ENCODE data around the gene PARD3.
"Not testable (repeated sequence)": the region's sequence is repeated elsewhere in the genome, so short reads cannot be mapped to it uniquely, and the experiment has no call there.

Gene PARD3

GRCh38 chr10:34407324-34407805, 407.7 kb downstream of the PARD3 start:
- DNase-seq: no peak

GRCh38 chr10:34406463-34407323, 408.4 kb downstream of the PARD3 start:
- DNase-seq: no peak

- no peak for DNase-seq
Measured at GRCh38 chr10:34405611-34406462, 409.3 kb downstream of the PARD3 start.

- DNase-seq: no peak
Measured at GRCh38 chr10:34403512-34403911, 411.6 kb downstream of the PARD3 start.

GRCh38 chr10:34400075-34400474, 415.0 kb downstream of the PARD3 start:
- no peak for DNase-seq

- DNase-seq: no peak
Measured at GRCh38 chr10:34399013-34399412, 416.1 kb downstream of the PARD3 start.

- no peak for DNase-seq
Measured at GRCh38 chr10:34397324-34397723, 417.8 kb downstream of the PARD3 start.

DNA sequence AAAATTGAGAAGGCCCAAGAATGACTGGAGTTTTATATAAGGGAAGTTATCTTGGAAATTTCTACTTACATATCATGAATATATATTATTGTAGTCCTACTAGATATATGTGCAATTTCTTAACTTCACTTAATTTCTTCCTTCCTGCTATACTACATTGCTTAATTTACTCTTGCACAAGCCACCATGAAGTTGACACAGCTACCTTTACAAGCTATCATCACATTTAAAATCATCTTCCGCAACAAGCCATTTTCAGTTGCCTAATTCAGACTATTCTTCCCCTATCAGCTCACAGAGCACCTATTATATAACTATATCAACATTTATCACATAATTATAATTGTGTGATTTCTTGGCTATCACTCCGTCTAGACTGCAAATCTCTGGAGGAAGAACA, 418.4 kb downstream of the PARD3 start:
- no peak for DNase-seq

- no peak for DNase-seq
Measured at GRCh38 chr10:34392641-34393170, 422.4 kb downstream of the PARD3 start.

GRCh38 chr10:34391168-34391567, 423.9 kb downstream of the PARD3 start:
- DNase-seq: not testable (repeated sequence)

DNA sequence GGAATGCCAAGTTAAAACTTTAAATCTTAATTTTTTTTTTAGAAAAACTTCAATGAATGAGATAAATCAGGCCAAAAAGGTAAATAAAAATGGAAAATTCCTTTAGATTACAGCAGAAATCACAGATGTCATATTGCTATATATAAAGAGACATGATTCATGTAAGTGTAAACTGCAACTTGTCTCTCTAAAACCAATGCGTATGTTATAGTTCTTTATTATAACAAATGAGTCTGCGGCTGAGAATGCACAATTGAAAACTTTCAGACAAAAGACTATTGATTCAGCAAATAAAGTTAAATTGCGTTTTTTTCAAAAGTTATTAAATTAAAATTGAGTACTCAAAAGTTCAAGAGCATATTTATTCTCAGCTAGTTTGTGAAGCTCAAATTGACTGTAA, 425.3 kb downstream of the PARD3 start:
- DNase-seq: no peak

DNA sequence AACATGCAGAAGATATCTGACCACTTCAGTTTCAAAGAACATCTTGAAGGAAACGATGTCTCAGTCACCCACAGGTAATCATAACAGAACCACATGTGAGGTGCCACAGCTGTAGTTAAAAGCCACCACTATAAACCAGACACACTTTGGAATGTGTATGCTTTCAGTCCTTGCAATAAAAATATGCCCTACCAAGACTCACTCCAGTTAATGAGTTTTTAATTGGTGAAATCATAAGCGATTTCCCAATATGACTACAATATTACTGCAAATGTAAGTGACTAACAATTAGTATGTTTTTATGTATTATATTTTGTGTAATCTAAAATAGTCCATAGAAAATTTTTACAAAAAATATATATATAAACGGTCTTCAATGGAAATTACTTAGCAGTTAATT, 428.2 kb downstream of the PARD3 start:
- no peak for DNase-seq

- no peak for DNase-seq
Measured at GRCh38 chr10:34384372-34384771, 430.7 kb downstream of the PARD3 start.

DNA sequence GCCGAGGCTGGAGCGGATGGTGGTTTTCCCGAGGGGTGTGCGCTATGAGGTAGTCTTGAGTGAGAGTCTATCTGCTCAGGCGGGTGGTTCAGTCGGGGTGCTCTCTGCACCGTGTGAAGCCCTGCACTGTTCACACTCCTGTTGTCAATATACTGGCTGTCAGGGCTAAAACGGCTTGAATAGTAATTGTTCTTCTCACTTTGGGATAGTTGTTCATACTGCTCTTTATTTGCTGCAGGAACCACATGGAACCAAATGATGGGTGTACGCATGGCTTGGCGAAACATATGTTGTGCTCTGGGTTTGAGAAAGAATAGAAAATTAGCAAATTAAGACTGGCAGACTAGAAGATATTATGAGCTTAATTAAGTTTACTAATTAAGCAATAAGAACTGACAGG, 432.5 kb downstream of the PARD3 start:
- no peak for DNase-seq

DNA sequence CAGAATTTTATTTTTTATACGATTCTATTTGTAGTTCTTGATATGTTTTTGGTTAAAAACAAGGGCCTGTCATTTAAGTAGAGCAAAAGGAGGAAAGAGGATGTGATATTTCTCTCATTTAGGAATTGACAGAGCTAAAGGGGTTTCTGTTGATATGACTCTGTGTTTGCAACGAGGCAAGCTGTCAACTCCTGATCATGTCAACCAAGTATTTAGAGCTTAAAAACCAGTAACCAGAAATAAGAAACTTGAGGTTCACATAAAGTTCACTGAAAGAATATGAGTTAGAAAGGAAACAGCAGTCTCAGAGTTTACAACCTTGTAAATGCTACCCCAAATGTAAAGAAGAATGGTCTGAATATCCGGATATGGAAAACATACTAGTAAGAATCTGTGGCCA, 434.2 kb downstream of the PARD3 start:
- no peak for DNase-seq

DNA sequence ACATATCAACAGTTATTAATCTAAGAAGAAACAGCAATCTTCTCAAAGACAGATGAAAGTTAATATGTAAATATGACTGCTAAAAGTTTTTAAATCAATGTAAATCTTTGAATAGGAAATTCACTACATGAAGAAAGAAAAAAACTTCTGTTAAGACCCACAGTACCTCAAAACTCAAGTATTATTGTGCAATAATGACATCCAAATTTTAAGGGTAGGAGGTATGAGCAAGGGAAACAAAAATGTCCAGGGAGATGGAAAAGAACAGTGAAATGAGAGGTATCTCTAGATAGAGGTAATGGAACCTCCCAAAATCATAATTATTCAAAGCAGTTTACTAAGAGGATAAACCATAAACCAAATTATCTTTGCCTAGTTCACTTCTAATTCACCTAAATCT, 436.8 kb downstream of the PARD3 start:
- DNase-seq: no peak

GRCh38 chr10:34377833-34378232, 437.3 kb downstream of the PARD3 start:
- DNase-seq: no peak

DNA sequence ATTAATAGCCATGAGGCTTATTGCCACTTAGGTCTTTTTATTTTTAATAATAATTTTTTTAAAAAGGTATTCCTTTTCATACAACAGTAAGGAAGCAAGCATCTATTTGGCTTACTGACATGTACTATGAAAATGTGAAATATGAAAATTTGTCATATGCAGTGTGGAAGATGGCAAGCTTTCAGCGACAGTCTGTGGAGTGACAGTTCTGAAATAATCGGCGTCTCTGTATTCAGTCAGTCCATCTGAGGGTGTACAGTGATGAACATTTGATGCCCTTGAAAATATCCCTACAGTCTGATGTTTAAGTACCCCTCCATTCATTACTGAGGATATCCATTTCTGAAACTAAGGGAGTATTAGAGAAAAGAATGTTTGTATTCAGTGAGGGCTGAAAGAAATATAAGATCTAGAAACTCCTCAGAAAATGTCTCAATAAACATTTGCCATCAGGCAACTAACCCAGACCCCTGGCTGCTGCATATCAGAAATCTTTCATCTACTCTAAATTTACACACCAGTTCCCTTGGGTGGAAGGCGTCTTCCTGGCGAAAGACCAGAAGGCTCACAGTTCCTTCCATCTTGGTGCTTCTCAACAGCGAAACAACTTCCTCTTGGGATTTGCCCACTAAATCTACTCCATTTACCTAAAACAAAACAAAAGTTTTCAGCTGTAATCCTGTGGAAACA, 440.6 kb downstream of the PARD3 start:
- DNase-seq: no peak

DNA sequence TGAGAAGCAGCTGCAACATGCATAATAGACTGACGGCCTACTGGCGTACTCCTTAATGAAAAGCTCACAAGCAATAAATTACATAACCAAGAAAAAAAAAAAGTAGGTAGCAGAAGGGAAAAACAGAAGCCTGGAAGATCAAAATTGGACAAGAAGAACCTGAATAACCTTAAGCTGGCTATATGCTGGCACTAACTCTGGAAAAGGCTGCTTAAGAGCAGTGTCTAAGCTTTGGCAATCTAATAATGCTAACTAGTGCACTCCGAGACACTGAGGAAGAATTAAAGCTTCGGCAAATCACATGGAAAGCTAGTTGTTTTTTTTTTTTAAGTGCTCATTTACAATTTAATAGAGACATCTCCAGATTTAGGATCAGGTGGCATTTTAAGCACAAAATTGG, 441.9 kb downstream of the PARD3 start:
- no peak for DNase-seq

- DNase-seq: no peak
Measured at GRCh38 chr10:34372509-34372908, 442.6 kb downstream of the PARD3 start.

GRCh38 chr10:34370126-34370525, 445.0 kb downstream of the PARD3 start:
- no peak for DNase-seq

DNA sequence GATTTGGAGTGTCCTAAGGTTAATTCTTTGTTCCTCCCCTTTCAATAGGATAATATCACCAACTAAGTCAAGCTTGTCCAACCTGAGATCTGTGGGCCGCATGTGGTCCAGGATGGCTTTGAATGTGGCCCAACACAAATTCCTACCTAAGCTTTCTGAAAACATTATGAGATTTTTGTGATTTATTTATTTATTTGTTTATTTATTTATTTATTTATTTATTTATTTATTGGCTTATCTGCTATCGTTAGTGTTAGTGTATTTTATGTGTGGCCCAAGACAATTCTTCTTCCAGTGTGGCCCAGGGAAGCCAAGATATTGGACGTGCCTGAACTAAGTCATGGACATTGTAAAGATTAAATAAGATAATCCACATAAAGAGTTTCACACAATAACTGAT, 446.0 kb downstream of the PARD3 start:
- no peak for DNase-seq

Measured in CD4-positive, alpha-beta T cell treated with Interferon gamma for 1 hour (primary cell).